HFFc6 (cell line): ENCODE data around the gene EXOC4. TPM values are rescaled to one million over a fixed set of nuclear protein-coding genes. Genes with fewer than 3 reads are reported as not detected.

ENCODE experiments used
- DNase-seq: peaks from one replicate; pipeline ENCODE4 v3.0.0-alpha.2; 2018
- H3K27ac Mint-ChIP-seq: 2 replicates; pipeline ENCODE4 v1.8.0; 2020; ENCODE audit warnings: mild to moderate bottlenecking, mixed read lengths
- H3K27me3 Mint-ChIP-seq: 2 replicates; pipeline ENCODE4 v1.8.0; 2021; ENCODE audit warnings: mild to moderate bottlenecking, moderate library complexity, mixed read lengths; ENCODE audit not compliant: insufficient read depth
- H3K36me3 Mint-ChIP-seq: 2 replicates; pipeline ENCODE4 v1.8.0; 2021; ENCODE audit warnings: low read depth, mixed read lengths
- H3K4me1 Mint-ChIP-seq: 2 replicates; pipeline ENCODE4 v1.8.0; 2020; ENCODE audit warnings: low read depth, mixed read lengths
- H3K4me3 Mint-ChIP-seq: 2 replicates; pipeline ENCODE4 v1.8.0; 2020; ENCODE audit warnings: mild to moderate bottlenecking, moderate library complexity, mixed read lengths
- H3K9me3 Mint-ChIP-seq: 2 replicates; pipeline ENCODE4 v1.8.0; 2020; ENCODE audit warnings: mild to moderate bottlenecking, mixed read lengths
- total RNA-seq, 6 experiments: library from RNA; stranded (reverse); fragmentation: NEBNext Ultra II Directional; extraction: Animal tissue kit (Norgen Biotek cat#: 25700); gene quantifications; 2 replicates in 1 of 6; 3 replicates in 5 of 6; pipeline ENCODE4 v1.2.3, GENCODE V29; 2021
- TF ChIP-seq, protein P1 (sequence below): fragments of 200-600 bp; sonication (generic); IDR thresholded peaks from 2 replicates; pipeline ENCODE4 v1.5.0; 2021; ENCODE audit warnings: antibody characterized with exemption, mild to moderate bottlenecking

The EXOC4 gene
- total RNA-seq, 6 experiments from 2014 or later = 57.6 to 67.6 (median 61.4) TPM

DNA sequence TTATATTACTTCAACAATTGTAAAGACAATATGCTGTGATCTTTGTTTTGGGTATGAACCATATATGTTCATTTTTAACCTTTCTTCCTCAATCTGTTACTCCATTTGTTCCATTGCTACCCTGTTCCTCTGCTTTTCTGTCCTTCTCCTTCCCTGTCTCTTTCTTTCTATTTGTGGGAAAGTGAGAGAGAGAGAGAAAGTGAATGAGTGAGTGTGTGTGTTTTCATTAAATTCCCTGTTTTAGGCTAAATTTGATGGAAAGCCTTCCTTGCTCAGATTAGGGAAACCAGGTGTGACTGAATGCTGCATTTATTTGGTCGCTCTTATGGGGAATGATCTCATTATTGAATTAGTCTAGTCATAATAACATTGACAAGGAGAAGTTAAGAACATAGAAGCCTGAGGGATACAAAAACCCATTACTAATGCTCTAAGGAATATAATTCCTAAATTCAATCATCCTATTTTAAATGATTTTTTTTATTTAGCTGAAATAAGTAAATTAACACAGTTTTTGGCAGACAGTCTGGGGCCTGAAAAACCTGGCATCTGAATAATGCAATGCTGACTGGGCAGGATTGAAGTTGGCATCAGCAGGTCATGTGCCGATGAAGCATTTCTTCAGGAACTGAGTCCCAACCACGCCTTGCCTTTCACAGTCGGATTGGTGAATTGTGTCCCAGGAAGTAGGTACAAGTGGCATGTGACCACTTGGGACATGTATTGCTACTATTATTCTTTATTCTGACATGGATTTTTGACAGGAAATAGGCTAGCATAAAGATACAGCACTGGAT is 756.6 kb downstream of the EXOC4 start:
- DNase-seq = no peak
- Mint-ChIP-seq H3K27ac (no peak overlapping the region), H3K4me1 (peaks cover 2% of the 10 kb centered on the region), H3K27me3 (no peaks in the 10 kb centered on the region), H3K36me3 (peaks cover 7% of the 10 kb centered on the region; the same call in 1 of the 2 replicates), H3K4me3 (no peak overlapping the region), H3K9me3 (no peaks in the 10 kb centered on the region)
- TF ChIP-seq, protein P1, sequence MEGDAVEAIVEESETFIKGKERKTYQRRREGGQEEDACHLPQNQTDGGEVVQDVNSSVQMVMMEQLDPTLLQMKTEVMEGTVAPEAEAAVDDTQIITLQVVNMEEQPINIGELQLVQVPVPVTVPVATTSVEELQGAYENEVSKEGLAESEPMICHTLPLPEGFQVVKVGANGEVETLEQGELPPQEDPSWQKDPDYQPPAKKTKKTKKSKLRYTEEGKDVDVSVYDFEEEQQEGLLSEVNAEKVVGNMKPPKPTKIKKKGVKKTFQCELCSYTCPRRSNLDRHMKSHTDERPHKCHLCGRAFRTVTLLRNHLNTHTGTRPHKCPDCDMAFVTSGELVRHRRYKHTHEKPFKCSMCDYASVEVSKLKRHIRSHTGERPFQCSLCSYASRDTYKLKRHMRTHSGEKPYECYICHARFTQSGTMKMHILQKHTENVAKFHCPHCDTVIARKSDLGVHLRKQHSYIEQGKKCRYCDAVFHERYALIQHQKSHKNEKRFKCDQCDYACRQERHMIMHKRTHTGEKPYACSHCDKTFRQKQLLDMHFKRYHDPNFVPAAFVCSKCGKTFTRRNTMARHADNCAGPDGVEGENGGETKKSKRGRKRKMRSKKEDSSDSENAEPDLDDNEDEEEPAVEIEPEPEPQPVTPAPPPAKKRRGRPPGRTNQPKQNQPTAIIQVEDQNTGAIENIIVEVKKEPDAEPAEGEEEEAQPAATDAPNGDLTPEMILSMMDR = no peak

DNA sequence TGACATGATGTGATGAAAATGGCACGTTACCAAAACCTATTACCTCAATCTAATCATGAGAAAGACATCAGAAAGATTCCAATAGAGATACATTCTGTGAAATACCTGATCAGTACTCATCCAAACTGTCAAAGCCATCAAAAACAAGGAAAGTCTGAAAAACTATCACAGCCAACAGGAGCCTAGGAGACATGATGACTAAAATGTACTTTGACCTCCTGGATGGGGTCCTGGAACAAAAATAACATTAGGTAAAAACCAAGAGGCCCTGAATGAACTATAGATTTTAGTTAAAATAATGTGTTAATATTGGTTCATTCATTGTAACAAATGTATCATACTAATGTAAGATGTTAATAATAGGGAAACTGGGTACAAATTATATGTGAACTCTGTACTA is 760.4 kb downstream of the EXOC4 start:
- Mint-ChIP-seq H3K27me3 (no peaks in the 10 kb centered on the region), H3K36me3 (no peaks in the 10 kb centered on the region), H3K4me3 (no peak overlapping the region), H3K27ac (no peak overlapping the region), H3K9me3 (no peaks in the 10 kb centered on the region), H3K4me1 (peaks cover 10% of the 10 kb centered on the region)
- DNase-seq = no peak
- TF ChIP-seq, protein P1 = no peak

DNA sequence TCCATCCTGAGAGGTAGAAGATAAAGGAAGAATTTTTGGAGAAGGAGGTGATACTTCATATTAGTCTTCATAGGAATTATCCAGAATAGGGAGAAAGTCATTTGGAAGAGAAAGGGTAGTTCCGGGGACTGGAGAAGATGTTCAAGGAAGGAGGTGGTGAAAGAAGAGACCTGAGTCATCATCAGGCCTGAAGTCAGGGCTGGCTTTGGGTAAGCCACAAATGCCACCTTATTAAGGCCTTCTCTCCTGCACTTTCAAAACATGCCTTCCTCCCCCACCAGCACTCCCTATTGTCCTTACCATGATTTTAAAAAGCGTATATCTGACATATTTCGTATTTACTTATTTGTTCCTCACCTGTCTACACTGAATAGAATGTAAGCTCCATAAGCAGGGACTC is 762.1 kb downstream of the EXOC4 start:
- TF ChIP-seq, protein P1 = no peak
- Mint-ChIP-seq H3K27me3 (no peaks in the 10 kb centered on the region), H3K36me3 (no peaks in the 10 kb centered on the region), H3K9me3 (no peaks in the 10 kb centered on the region), H3K4me3 (no peak overlapping the region), H3K4me1 (peaks cover 10% of the 10 kb centered on the region), H3K27ac (no peak overlapping the region)
- DNase-seq = no peak

DNA sequence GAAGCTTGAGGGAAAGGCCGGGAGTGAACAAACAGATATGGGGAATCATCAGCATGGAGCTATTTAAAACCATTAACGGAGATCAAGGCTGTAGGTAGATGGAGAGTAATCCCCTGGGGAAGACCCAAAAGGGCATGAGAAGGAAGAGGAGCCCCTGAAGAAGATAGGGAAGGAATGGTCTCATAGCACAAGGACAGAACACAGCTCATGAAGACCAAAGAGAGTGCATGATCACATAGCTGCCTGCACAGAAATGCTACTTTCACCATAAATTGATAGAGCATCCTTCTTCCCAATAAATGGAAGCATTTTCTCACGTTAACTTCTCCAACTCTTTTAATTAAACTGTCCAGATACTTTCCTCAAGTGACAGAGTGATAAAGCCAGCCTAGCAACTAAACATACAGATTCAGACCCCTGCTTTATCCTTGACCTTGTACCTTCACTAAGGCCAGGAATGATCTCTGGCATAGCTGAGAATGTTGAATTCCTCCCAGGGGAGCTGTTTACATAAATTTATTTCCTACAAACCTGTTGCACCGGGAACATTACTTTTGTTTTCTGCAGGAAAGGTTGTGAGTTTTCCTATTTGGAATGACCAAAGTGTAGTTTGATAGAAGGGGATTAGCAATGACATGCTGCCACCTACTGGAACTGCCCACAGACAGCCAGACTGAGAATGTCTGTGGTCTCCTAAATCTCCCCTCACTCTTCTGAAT is 763.5 kb downstream of the EXOC4 start:
- Mint-ChIP-seq H3K4me1 (peaks cover 10% of the 10 kb centered on the region), H3K36me3 (no peaks in the 10 kb centered on the region), H3K27me3 (no peaks in the 10 kb centered on the region), H3K4me3 (no peak overlapping the region), H3K9me3 (no peaks in the 10 kb centered on the region), H3K27ac (no peak overlapping the region)
- TF ChIP-seq, protein P1 = peak; percentile 84
- no peak for DNase-seq

DNA sequence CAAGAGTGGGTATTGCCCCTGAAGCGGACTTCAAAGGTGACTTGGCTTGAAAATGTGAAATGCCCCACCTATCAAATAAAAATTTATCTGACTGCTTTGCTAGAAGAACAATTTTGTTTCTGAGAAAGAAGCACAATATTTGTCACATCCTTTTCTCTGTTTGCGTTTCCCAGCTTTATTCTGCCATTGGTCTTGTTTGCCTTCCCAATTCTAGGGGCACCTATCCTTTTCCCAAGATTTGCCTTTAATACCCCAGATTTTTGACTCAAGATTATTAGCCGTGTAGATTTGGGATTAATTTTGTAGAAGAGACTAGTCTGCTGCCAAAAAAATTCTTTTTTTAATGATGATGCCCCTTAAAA is 764.0 kb downstream of the EXOC4 start:
- DNase-seq = no peak
- H3K9me3 Mint-ChIP-seq = no peaks in the 10 kb centered on the region
- H3K4me1 Mint-ChIP-seq = peaks cover 10% of the 10 kb centered on the region
- H3K27ac Mint-ChIP-seq = no peak overlapping the region
- no peak overlapping the region for H3K4me3 Mint-ChIP-seq
- no peaks in the 10 kb centered on the region for H3K27me3 Mint-ChIP-seq
- TF ChIP-seq, protein P1 = peak; percentile 31; the same call in 1 of the 2 replicates
- no peaks in the 10 kb centered on the region for H3K36me3 Mint-ChIP-seq
